Esophagus muscularis mucosa (tissue), 4 donors: Measurements from ENCODE around the gene SEMA3D. TPM values are rescaled to one million over a fixed set of nuclear protein-coding genes. Genes with fewer than 3 reads are reported as not detected.

Experiments used
- DNase-seq: peaks from one replicate; pipeline ENCODE4 v3.0.0-alpha.2; 2017; ENCODE audit errors: extremely low spot score
- H3K27ac ChIP-seq, 4 donors: fragments of 200-600 bp; sonication (generic); replicated peaks in 1 of 4; 1 replicate in 3 of 4; 2 replicates in 1 of 4; pipeline ENCODE4 v1.5.1; 2016 to 2019; ENCODE audit warnings: mild to moderate bottlenecking in 1 of 4
- H3K27me3 ChIP-seq, 4 donors: fragments of 200-600 bp; sonication (generic); one replicate each; pipeline versions ENCODE4 v1.5.1 to v1.6.0; 2016 to 2019
- H3K36me3 ChIP-seq, 4 donors: fragments of 200-600 bp; sonication (generic); one replicate each; pipeline ENCODE4 v1.5.1; 2016 to 2019
- H3K4me1 ChIP-seq, 4 donors: fragments of 200-600 bp; sonication (generic); one replicate each; pipeline ENCODE4 v1.5.1; 2016 to 2019
- H3K4me3 ChIP-seq, 4 donors: fragments of 200-600 bp; sonication (generic); 1 replicate in 2 of 4; 2 replicates in 2 of 4; pipeline ENCODE4 v1.5.1; 2016 to 2019; ENCODE audit warnings: mild to moderate bottlenecking in 4 of 4, moderate library complexity in 1 of 4
- H3K9me3 ChIP-seq, 4 donors: fragments of 200-600 bp; sonication (generic); 1 replicate in 3 of 4; 2 replicates in 1 of 4; pipeline ENCODE4 v1.5.1; 2016 to 2019
- EP300 ChIP-seq: sonication (generic); formaldehyde crosslinking; IDR thresholded peaks from one replicate; pipeline ENCODE4 v1.6.1; 2017; ENCODE audit warnings: antibody characterized with exemption
- POLR2A ChIP-seq: fragments of 450-650 bp; IDR thresholded peaks from one replicate; pipeline ENCODE4 v1.6.1; 2017; ENCODE audit warnings: antibody characterized with exemption, moderate library complexity, mild to moderate bottlenecking, low read depth
- POLR2AphosphoS5 ChIP-seq, 2 donors: sonication (generic); formaldehyde crosslinking; IDR thresholded peaks; one replicate each; pipeline ENCODE4 v1.6.1; 2017; ENCODE audit warnings: antibody characterized with exemption in 2 of 2
- WGBS: methylation state at CpG from one replicate; pipeline ENCODE4 v1.1.5; 2018; 5-methylcytosine and 5-hydroxymethylcytosine counted together
- intact Hi-C: fragments of 100-400 bp; cut with DNase I; formaldehyde crosslinking; loops from one replicate; pipeline ENCODE4 v1.15.1; 2023
- total RNA-seq, 4 donors: library from RNA; depleted of rRNA; stranded (reverse); fragments of >200 nt; gene quantifications; one replicate each; pipeline versions ENCODE4 v1.1.0 to v1.2.1, GENCODE V29; 2016
- TF ChIP-seq, protein P1 (sequence below), 3 experiments: fragments of 200-600 bp in 2 of 3; fragments of 450-650 bp in 1 of 3; sonication (generic) in 2 of 3; IDR thresholded peaks; one replicate each; pipeline ENCODE4 v1.5.1; 2017 to 2019; ENCODE audit warnings: antibody characterized with exemption in 3 of 3, mild to moderate bottlenecking in 2 of 3, moderate library complexity in 1 of 3

SEMA3D gene
- total RNA-seq, 4 donors from 2014 or later: 0.42 to 2.2 (median 1.4) TPM

GRCh38 chr7:85115006-85115405, 71.8 kb downstream of the SEMA3D start:
- no peaks in the 10 kb centered on the region for H3K36me3 ChIP-seq
- intact Hi-C loops: no loop called here
- H3K9me3 ChIP-seq: no peaks in the 10 kb centered on the region
- DNase-seq: no peak
- TF ChIP-seq POLR2A (no peak), EP300 (no peak), POLR2AphosphoS5 (IDR thresholded peaks at IDR 0.05) (no peak)
- TF ChIP-seq, protein P1, sequence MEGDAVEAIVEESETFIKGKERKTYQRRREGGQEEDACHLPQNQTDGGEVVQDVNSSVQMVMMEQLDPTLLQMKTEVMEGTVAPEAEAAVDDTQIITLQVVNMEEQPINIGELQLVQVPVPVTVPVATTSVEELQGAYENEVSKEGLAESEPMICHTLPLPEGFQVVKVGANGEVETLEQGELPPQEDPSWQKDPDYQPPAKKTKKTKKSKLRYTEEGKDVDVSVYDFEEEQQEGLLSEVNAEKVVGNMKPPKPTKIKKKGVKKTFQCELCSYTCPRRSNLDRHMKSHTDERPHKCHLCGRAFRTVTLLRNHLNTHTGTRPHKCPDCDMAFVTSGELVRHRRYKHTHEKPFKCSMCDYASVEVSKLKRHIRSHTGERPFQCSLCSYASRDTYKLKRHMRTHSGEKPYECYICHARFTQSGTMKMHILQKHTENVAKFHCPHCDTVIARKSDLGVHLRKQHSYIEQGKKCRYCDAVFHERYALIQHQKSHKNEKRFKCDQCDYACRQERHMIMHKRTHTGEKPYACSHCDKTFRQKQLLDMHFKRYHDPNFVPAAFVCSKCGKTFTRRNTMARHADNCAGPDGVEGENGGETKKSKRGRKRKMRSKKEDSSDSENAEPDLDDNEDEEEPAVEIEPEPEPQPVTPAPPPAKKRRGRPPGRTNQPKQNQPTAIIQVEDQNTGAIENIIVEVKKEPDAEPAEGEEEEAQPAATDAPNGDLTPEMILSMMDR (IDR thresholded peaks at IDR 0.05): no peak
- no peak overlapping the region for H3K4me3 ChIP-seq
- H3K27ac ChIP-seq: no peak overlapping the region
- WGBS: 93% methylated on average over 2 of the region's 2 CpGs
- H3K27me3 ChIP-seq: no peaks in the 10 kb centered on the region
- no peaks in the 10 kb centered on the region for H3K4me1 ChIP-seq

DNA sequence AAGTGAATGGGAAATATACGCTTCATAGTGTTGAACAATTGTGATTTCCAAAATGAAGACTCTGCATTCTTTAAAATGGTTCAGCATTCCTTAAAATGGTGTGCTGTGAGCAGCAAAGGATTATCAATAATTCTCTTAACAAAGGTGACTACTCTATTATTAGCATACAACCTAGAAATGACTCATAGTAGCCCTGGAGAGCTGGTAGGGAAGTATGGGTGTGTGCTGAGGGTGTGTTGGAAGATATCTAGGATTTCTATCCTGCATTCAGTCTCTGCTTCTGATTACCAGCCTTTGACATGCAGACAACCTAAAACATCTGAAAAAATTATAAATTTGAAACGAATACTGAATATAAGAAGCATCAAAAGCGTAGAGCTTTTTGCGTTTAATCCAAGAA, 72.5 kb downstream of the SEMA3D start:
- Histone ChIP-seq H3K4me1 (no peaks in the 10 kb centered on the region), H3K9me3 (no peaks in the 10 kb centered on the region), H3K27me3 (no peaks in the 10 kb centered on the region), H3K36me3 (no peaks in the 10 kb centered on the region), H3K4me3 (no peak overlapping the region), H3K27ac (no peak overlapping the region)
- WGBS: 94% methylated on average over 4 of the region's 4 CpGs
- TF ChIP-seq, protein P1 (IDR thresholded peaks at IDR 0.05): no peak
- TF ChIP-seq POLR2AphosphoS5 (IDR thresholded peaks at IDR 0.05) (no peak), EP300 (no peak), POLR2A (no peak)
- intact Hi-C loops: no loop called here
- DNase-seq: no peak

GRCh38 chr7:85111761-85112160, 75.1 kb downstream of the SEMA3D start:
- intact Hi-C loops: no loop called here
- H3K4me1 ChIP-seq: no peaks in the 10 kb centered on the region
- TF ChIP-seq, protein P1 (IDR thresholded peaks at IDR 0.05): no peak
- no peak for TF ChIP-seq EP300
- TF ChIP-seq POLR2A: no peak
- no peak for TF ChIP-seq POLR2AphosphoS5 (IDR thresholded peaks at IDR 0.05)
- H3K4me3 ChIP-seq: no peak overlapping the region
- H3K9me3 ChIP-seq: no peaks in the 10 kb centered on the region
- H3K27ac ChIP-seq: no peak overlapping the region
- H3K36me3 ChIP-seq: no peaks in the 10 kb centered on the region
- 92% methylated on average over 1 of the region's 1 CpG for WGBS
- no peak for DNase-seq
- H3K27me3 ChIP-seq: no peaks in the 10 kb centered on the region

GRCh38 chr7:85106719-85107118, 80.1 kb downstream of the SEMA3D start:
- Histone ChIP-seq H3K27me3 (no peaks in the 10 kb centered on the region), H3K36me3 (no peaks in the 10 kb centered on the region), H3K4me3 (no peak overlapping the region), H3K4me1 (peaks cover 0 to 8% (median 0%) of the 10 kb centered on the region in 4 donors), H3K9me3 (no peaks in the 10 kb centered on the region), H3K27ac (no peak overlapping the region)
- DNase-seq: no peak
- intact Hi-C loops: no loop called here
- TF ChIP-seq POLR2A: no peak
- TF ChIP-seq, protein P1 (IDR thresholded peaks at IDR 0.05): no peak
- TF ChIP-seq POLR2AphosphoS5 (IDR thresholded peaks at IDR 0.05): no peak
- TF ChIP-seq EP300: no peak
- WGBS: 89% methylated on average over 5 of the region's 5 CpGs

DNA sequence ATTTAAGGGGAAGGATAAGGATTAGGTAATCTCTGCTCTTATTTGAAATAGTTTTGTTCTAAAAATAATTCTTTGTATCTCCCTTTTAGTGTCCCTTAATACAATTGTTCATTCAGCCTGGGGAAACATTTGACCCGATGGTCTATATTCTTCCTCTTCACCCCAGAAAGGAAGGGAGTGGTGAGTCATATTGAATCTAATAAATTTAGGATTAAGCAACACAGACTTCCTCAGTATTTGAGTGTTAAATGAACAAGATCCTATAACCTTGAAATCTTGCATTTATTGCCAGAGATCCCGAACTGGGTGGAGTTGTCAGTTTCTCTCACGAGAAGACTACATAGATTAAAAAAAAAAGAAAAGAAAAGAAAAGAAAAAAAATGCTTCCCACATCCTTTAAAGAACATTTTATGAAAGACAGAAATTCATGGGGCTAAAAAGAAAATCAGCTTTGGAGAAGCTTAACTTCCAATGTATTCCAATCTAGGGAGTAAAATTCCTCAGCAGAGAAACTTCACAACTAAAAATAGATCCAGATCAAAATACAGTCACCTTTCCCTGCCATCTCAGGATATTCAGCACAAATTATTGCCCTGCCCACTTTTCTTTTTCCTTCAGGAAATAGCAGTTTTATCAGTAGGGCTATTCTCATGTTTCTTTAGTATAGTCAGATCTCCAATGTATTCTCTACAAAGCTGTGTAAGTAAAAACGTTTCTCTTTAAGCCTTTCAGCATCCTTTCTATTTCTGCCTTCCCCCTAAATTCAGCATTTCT, 82.2 kb downstream of the SEMA3D start:
- no peaks in the 10 kb centered on the region for H3K9me3 ChIP-seq
- H3K4me1 ChIP-seq: peaks cover 0 to 8% (median 0%) of the 10 kb centered on the region in 4 donors
- H3K27ac ChIP-seq: no peak overlapping the region
- H3K4me3 ChIP-seq: no peak overlapping the region
- no peak for DNase-seq
- no peaks in the 10 kb centered on the region for H3K27me3 ChIP-seq
- intact Hi-C loops: no loop called here
- TF ChIP-seq, protein P1 (IDR thresholded peaks at IDR 0.05): no peak
- no peak for TF ChIP-seq EP300
- TF ChIP-seq POLR2AphosphoS5 (IDR thresholded peaks at IDR 0.05): no peak
- no peak for TF ChIP-seq POLR2A
- no peaks in the 10 kb centered on the region for H3K36me3 ChIP-seq
- 39% methylated on average over 4 of the region's 4 CpGs for WGBS
